PC-3 (cell line): ENCODE data around the gene XKR8. TPM values are rescaled to one million over a fixed set of nuclear protein-coding genes. Genes with fewer than 3 reads are reported as not detected.

Experiments used
- ATAC-seq: fragments of 200-7000 bp; cut with Tn5 transposase; 2 replicates; pipeline ENCODE4 v1.9.1; 2020; ENCODE audit warnings: mild to moderate bottlenecking, moderate library complexity
- BruUV-seq: library from RNA; stranded (reverse); fragments of 400-500 nt; replicated peaks from 2 replicates; lab custom pipeline; 2021; lab: Mats Ljungman, UMichigan
- CTCF ChIA-PET: fragments of 300-600 bp; sonication (Branson Sonifier 250); formaldehyde crosslinking; loops from one replicate; lab custom pipeline; 2022; ENCODE audit warnings: antibody characterized with exemption; lab: Charles Lee
- POLR2A ChIA-PET: fragments of 300-600 bp; sonication (Branson Sonifier 250); formaldehyde crosslinking; loops from one replicate; lab custom pipeline; 2022; ENCODE audit warnings: antibody characterized with exemption; ENCODE audit not compliant: unreplicated experiment; lab: Charles Lee
- DNase-seq: peaks from one replicate; pipeline ENCODE4 v3.0.0-alpha.2; 2015
- H2AFZ ChIP-seq: fragments of 300-600 bp; sonication (generic); 2 replicates; pipeline ENCODE4 v1.6.0; 2016; ENCODE audit warnings: antibody characterized with exemption, low read length
- H3F3A ChIP-seq: fragments of 300-600 bp; sonication (generic); one replicate; pipeline ENCODE4 v1.6.0; 2017; ENCODE audit warnings: antibody characterized with exemption, low read length, control low read depth, mild to moderate bottlenecking; ENCODE audit not compliant: unreplicated experiment
- H3K27ac ChIP-seq: fragments of 300-600 bp; sonication (generic); 2 replicates; pipeline ENCODE4 v1.5.1; 2016; ENCODE audit warnings: mild to moderate bottlenecking, low read length
- H3K27me3 ChIP-seq: fragments of 300-600 bp; sonication (generic); 2 replicates; pipeline ENCODE4 v1.6.1; 2016; ENCODE audit warnings: low read length, mixed read lengths
- H3K36me3 ChIP-seq: fragments of 300-600 bp; sonication (generic); 2 replicates; pipeline ENCODE4 v1.6.1; 2016; ENCODE audit warnings: low read depth, mixed run types, low read length, mixed read lengths
- H3K4me1 ChIP-seq: fragments of 300-600 bp; sonication (generic); 2 replicates; pipeline ENCODE4 v1.5.1; 2016; ENCODE audit warnings: low read length; ENCODE audit not compliant: insufficient read depth
- H3K4me2 ChIP-seq: fragments of 300-600 bp; sonication (generic); 2 replicates; pipeline ENCODE4 v1.6.0; 2016; ENCODE audit warnings: low read length
- H3K4me3 ChIP-seq: fragments of 300-600 bp; sonication (generic); 2 replicates; pipeline ENCODE4 v1.5.1; 2016; ENCODE audit warnings: mild to moderate bottlenecking, low read length, mixed read lengths
- H3K79me2 ChIP-seq: fragments of 300-600 bp; sonication (generic); 2 replicates; pipeline ENCODE4 v1.6.1; 2017; ENCODE audit warnings: low read length, mixed read lengths
- H3K9ac ChIP-seq: fragments of 300-600 bp; sonication (generic); 2 replicates; pipeline ENCODE4 v1.6.0; 2016; ENCODE audit warnings: mild to moderate bottlenecking, low read length
- H3K9me2 ChIP-seq: fragments of 300-600 bp; sonication (generic); replicated peaks from 2 replicates; pipeline ENCODE4 v1.6.1; 2016; ENCODE audit warnings: mixed run types, low read length, mixed read lengths
- H3K9me3 ChIP-seq: fragments of 300-600 bp; sonication (generic); 2 replicates; pipeline ENCODE4 v1.6.1; 2016; ENCODE audit warnings: low read length, mixed read lengths
- H4K20me1 ChIP-seq: fragments of 300-600 bp; sonication (generic); 2 replicates; pipeline ENCODE4 v1.6.1; 2016; ENCODE audit warnings: low read length, mixed read lengths
- EZH2 ChIP-seq: fragments of 300-600 bp; sonication (generic); IDR thresholded peaks from one replicate; pipeline ENCODE4 v1.6.1; 2017; ENCODE audit warnings: antibody characterized with exemption, mild to moderate bottlenecking, low read length; ENCODE audit not compliant: unreplicated experiment
- EZH2phosphoT487 ChIP-seq: fragments of 300-600 bp; sonication (generic); IDR thresholded peaks from 2 replicates; pipeline ENCODE4 v1.6.1; 2018; ENCODE audit warnings: mild to moderate bottlenecking, antibody characterized with exemption, low read length, borderline replicate concordance
- intact Hi-C: fragments of 100-400 bp; cut with micrococcal nuclease; formaldehyde crosslinking; loops from 2 replicates; pipeline ENCODE4 v1.9.0; 2023
- total RNA-seq: library from RNA; depleted of rRNA; stranded (reverse); fragments of >200 nt; gene quantifications from 2 replicates; pipeline ENCODE4 v1.2.3, GENCODE V29; 2014
- TF ChIP-seq, protein P1 (sequence below): fragments of 300-600 bp; sonication (generic); conservative IDR thresholded peaks from 2 replicates; pipeline ENCODE4 v1.5.1; 2017; ENCODE audit warnings: antibody characterized with exemption, low read depth, mild to moderate bottlenecking, low read length

XKR8 gene
- total RNA-seq, 1 experiment from 2014 or later, result 6.9 TPM

DNA sequence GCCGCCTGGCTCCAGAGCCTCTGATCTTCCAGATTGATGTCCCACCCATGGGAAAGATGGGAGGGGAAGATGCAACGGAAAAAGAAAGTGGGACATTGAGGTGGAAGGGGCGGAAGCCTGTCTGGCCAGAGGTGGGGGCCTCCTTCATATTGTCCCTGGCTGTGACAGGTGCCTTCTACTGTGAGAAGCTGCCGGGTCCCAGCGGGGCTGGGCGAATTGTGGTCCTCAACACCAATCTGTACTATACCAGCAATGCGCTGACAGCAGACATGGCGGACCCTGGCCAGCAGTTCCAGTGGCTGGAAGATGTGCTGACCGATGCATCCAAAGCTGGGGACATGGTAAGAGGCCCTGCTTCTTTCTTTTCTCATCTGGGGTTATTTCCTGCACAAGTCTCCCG, 5.6 kb upstream of the XKR8 start:
- ATAC-seq (no peak), DNase-seq (no peak)
- TF ChIP-seq, protein P1, sequence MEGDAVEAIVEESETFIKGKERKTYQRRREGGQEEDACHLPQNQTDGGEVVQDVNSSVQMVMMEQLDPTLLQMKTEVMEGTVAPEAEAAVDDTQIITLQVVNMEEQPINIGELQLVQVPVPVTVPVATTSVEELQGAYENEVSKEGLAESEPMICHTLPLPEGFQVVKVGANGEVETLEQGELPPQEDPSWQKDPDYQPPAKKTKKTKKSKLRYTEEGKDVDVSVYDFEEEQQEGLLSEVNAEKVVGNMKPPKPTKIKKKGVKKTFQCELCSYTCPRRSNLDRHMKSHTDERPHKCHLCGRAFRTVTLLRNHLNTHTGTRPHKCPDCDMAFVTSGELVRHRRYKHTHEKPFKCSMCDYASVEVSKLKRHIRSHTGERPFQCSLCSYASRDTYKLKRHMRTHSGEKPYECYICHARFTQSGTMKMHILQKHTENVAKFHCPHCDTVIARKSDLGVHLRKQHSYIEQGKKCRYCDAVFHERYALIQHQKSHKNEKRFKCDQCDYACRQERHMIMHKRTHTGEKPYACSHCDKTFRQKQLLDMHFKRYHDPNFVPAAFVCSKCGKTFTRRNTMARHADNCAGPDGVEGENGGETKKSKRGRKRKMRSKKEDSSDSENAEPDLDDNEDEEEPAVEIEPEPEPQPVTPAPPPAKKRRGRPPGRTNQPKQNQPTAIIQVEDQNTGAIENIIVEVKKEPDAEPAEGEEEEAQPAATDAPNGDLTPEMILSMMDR, result no peak
- TF ChIP-seq EZH2phosphoT487 (no peak), EZH2 (no peak)
- H3F3A ChIP-seq, result no peaks in the 10 kb centered on the region
- POLR2A ChIA-PET, result no interaction called here
- H3K4me2 ChIP-seq, result no peak overlapping the region
- H4K20me1 ChIP-seq, result no peaks in the 10 kb centered on the region
- no peaks in the 10 kb centered on the region for H3K27me3 ChIP-seq
- no peaks in the 10 kb centered on the region for H3K9me2 ChIP-seq
- H3K9me3 ChIP-seq, result no peaks in the 10 kb centered on the region
- CTCF ChIA-PET, result no interaction called here
- no TSS peak for BruUV-seq
- no peak overlapping the region for H3K9ac ChIP-seq
- no peak overlapping the region for H3K27ac ChIP-seq
- H2AFZ ChIP-seq, result no peak overlapping the region
- intact Hi-C loops, result no loop called here
- no peaks in the 10 kb centered on the region for H3K36me3 ChIP-seq
- no peak overlapping the region for H3K4me3 ChIP-seq
- peaks cover 5% of the 10 kb centered on the region; the same call in 1 of the 2 replicates for H3K4me1 ChIP-seq
- no peaks in the 10 kb centered on the region for H3K79me2 ChIP-seq

DNA sequence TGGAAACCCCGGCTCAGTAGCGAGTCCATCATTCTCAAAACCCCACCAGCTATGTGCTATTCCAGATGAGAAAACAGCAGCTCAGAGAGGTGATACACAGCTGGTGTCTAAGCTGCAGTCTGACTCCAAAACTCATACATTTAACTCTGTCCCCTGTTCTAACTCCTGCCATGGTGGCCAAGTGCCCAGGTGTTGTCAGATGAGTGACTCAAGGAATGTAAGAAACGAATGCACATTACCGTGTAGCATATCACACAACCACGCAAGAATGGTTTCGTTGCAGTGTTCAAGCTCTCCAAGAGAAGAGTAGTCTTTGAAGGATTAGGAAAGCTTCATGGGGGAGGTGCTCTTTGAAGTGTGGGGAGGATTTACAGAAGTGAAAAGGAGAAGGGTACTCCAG, 4.7 kb upstream of the XKR8 start:
- Histone ChIP-seq H2AFZ (no peak overlapping the region), H3K27ac (no peak overlapping the region), H3K9me3 (no peaks in the 10 kb centered on the region), H3K79me2 (peaks cover under 1% of the 10 kb centered on the region), H3K9ac (no peak overlapping the region), H3K27me3 (no peaks in the 10 kb centered on the region), H3K36me3 (no peaks in the 10 kb centered on the region), H3K9me2 (no peaks in the 10 kb centered on the region), H3K4me3 (no peak overlapping the region), H3K4me2 (no peak overlapping the region), H3F3A (no peaks in the 10 kb centered on the region), H3K4me1 (peaks cover 5% of the 10 kb centered on the region; the same call in 1 of the 2 replicates), H4K20me1 (no peaks in the 10 kb centered on the region)
- POLR2A ChIA-PET, result no interaction called here
- TF ChIP-seq EZH2 (no peak), EZH2phosphoT487 (no peak)
- TF ChIP-seq, protein P1, result no peak
- CTCF ChIA-PET, result no interaction called here
- BruUV-seq, result no TSS peak
- no peak for ATAC-seq
- no peak for DNase-seq
- intact Hi-C loops, result no loop called here

DNA sequence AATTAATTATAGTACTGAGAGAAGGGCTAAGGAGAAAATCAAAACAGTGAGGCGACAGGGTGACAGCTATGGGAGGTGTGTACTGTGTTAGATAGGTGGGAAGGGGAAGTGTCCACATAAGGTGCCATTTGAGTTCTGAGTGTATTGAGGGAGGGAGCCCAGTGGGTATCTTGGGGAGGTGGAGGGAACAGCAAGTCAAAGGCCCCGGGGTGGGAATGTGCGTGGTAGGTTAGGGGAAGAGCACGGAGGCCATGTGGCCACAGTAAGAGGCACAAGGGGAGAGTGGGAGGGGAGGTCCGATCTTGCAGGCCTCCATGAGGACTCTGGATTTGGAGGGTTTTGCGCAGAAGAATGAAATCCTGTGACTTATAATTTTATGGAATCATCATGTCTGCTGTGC, 3.0 kb upstream of the XKR8 start:
- ChIA-PET CTCF (interaction anchor here (0.6 kb wide), 1 partner anchor 93 kb away, joined by 3 read pairs; no protein-coding TSS in a partner anchor), POLR2A (no interaction called here)
- H2AFZ ChIP-seq, result no peak overlapping the region
- H4K20me1 ChIP-seq, result no peaks in the 10 kb centered on the region
- H3K9me3 ChIP-seq, result no peaks in the 10 kb centered on the region
- DNase-seq, result no peak
- no peaks in the 10 kb centered on the region for H3F3A ChIP-seq
- H3K9ac ChIP-seq, result no peak overlapping the region
- peaks cover 22% of the 10 kb centered on the region for H3K4me1 ChIP-seq
- no peak for ATAC-seq
- TF ChIP-seq, protein P1, result no peak
- no peak for TF ChIP-seq EZH2
- no peak for TF ChIP-seq EZH2phosphoT487
- intact Hi-C loops, result no loop called here
- no peak overlapping the region for H3K27ac ChIP-seq
- H3K27me3 ChIP-seq, result no peaks in the 10 kb centered on the region
- H3K9me2 ChIP-seq, result no peaks in the 10 kb centered on the region
- H3K4me3 ChIP-seq, result no peak overlapping the region
- H3K79me2 ChIP-seq, result peaks cover 17% of the 10 kb centered on the region
- BruUV-seq, result no TSS peak
- H3K4me2 ChIP-seq, result no peak overlapping the region
- H3K36me3 ChIP-seq, result no peaks in the 10 kb centered on the region
